SK-N-SH treated with all-trans-retinoic acid at 6 μM for 48 hours (cell line): ENCODE measurements around the gene ZNF646.

ENCODE experiments used
- ATAC-seq: fragments of 200-7000 bp; cut with Tn5 transposase; 3 replicates; pipeline ENCODE4 v1.9.1; 2020; ENCODE audit warnings: mild to moderate bottlenecking, moderate library complexity
- ARNTL ChIP-seq: fragments of 450-650 bp; formaldehyde crosslinking; IDR thresholded peaks from 2 replicates; pipeline ENCODE4 v1.5.0; 2020; ENCODE audit warnings: low read depth, mild to moderate bottlenecking, moderate library complexity, borderline replicate concordance
- BACH2 ChIP-seq: fragments of 250-450 bp; sonication (Bioruptor Pico); IDR thresholded peaks from 2 replicates; pipeline ENCODE4 v1.9.0; 2021; ENCODE audit warnings: mild to moderate bottlenecking, borderline replicate concordance
- CSDC2 ChIP-seq: fragments of 250-450 bp; sonication (Bioruptor Pico); IDR thresholded peaks from 2 replicates; pipeline ENCODE4 v1.5.0; 2020; ENCODE audit warnings: mild to moderate bottlenecking, moderate library complexity
- ESRRG ChIP-seq: fragments of 250-450 bp; sonication (Bioruptor Pico); IDR thresholded peaks from 2 replicates; pipeline ENCODE4 v1.6.1; 2021; ENCODE audit warnings: mild to moderate bottlenecking
- GLIS3 ChIP-seq: fragments of 250-450 bp; sonication (Bioruptor Pico); IDR thresholded peaks from 2 replicates; pipeline ENCODE4 v1.5.0; 2020; ENCODE audit warnings: mild to moderate bottlenecking, moderate library complexity
- ISL1 ChIP-seq: fragments of 250-450 bp; sonication (Bioruptor Pico); IDR thresholded peaks from 2 replicates; pipeline ENCODE4 v2.1.2; 2022; ENCODE audit warnings: mild to moderate bottlenecking, moderate library complexity
- OSR1 ChIP-seq: fragments of 250-450 bp; sonication (Bioruptor Pico); IDR thresholded peaks from 2 replicates; pipeline ENCODE4 v1.8.0; 2022; ENCODE audit warnings: moderate library complexity, mild to moderate bottlenecking, inconsistent platforms
- PPARA ChIP-seq: fragments of 250-450 bp; sonication (Bioruptor Pico); IDR thresholded peaks from 2 replicates; pipeline ENCODE4 v1.5.0; 2020; ENCODE audit warnings: mild to moderate bottlenecking, borderline replicate concordance
- RARB ChIP-seq: fragments of 250-450 bp; sonication (Bioruptor Pico); IDR thresholded peaks from 2 replicates; pipeline ENCODE4 v1.8.0; 2021; ENCODE audit warnings: mild to moderate bottlenecking, moderate library complexity
- SNAI2 ChIP-seq: fragments of 250-450 bp; sonication (Bioruptor Pico); IDR thresholded peaks from 2 replicates; pipeline ENCODE4 v1.5.0; 2020; ENCODE audit warnings: mild to moderate bottlenecking, moderate library complexity
- TCF4 ChIP-seq: fragments of 250-450 bp; sonication (Bioruptor Pico); IDR thresholded peaks from 2 replicates; pipeline ENCODE4 v1.8.0; 2021; ENCODE audit warnings: mild to moderate bottlenecking, moderate library complexity, borderline replicate concordance
- TOX ChIP-seq: fragments of 250-450 bp; sonication (Bioruptor Pico); IDR thresholded peaks from 2 replicates; pipeline ENCODE4 v1.8.0; 2021; ENCODE audit warnings: mild to moderate bottlenecking, moderate library complexity, borderline replicate concordance
- ZC3H10 ChIP-seq: fragments of 250-450 bp; sonication (Bioruptor Pico); IDR thresholded peaks from 2 replicates; pipeline ENCODE4 v1.5.1; 2021; ENCODE audit warnings: mild to moderate bottlenecking, moderate library complexity
- ZFP3 ChIP-seq: fragments of 250-450 bp; sonication (Bioruptor Pico); IDR thresholded peaks from 2 replicates; pipeline ENCODE4 v1.5.0; 2020; ENCODE audit warnings: mild to moderate bottlenecking, moderate library complexity
- ZFP30 ChIP-seq: fragments of 450-650 bp; formaldehyde crosslinking; IDR thresholded peaks from 2 replicates; pipeline ENCODE4 v1.5.0; 2022; ENCODE audit warnings: mild to moderate bottlenecking, moderate library complexity
- ZNF565 ChIP-seq: fragments of 450-650 bp; formaldehyde crosslinking; conservative IDR thresholded peaks from 2 replicates; pipeline ENCODE4 v1.5.0; 2020; ENCODE audit warnings: low read depth, mild to moderate bottlenecking, moderate library complexity
- ZNF70 ChIP-seq: fragments of 450-650 bp; formaldehyde crosslinking; IDR thresholded peaks from 2 replicates; pipeline ENCODE4 v1.5.0; 2020; ENCODE audit warnings: mild to moderate bottlenecking, moderate library complexity
- ZNF8 ChIP-seq: fragments of 450-650 bp; formaldehyde crosslinking; IDR thresholded peaks from 2 replicates; pipeline ENCODE4 v1.5.0; 2020; ENCODE audit warnings: mild to moderate bottlenecking, moderate library complexity
- TF ChIP-seq, protein P1 (sequence below): fragments of 250-450 bp; sonication (Bioruptor Pico); IDR thresholded peaks from 2 replicates; pipeline ENCODE4 v1.5.1; 2021; ENCODE audit warnings: mild to moderate bottlenecking, moderate library complexity
- TF ChIP-seq, protein P2 (sequence below): fragments of 250-450 bp; sonication (Bioruptor Pico); IDR thresholded peaks from 2 replicates; pipeline ENCODE4 v1.8.0; 2020; ENCODE audit warnings: mild to moderate bottlenecking, moderate library complexity, borderline replicate concordance
- TF ChIP-seq, protein P3 (sequence below): fragments of 250-450 bp; sonication (Bioruptor Pico); IDR thresholded peaks from 2 replicates; pipeline ENCODE4 v1.8.0; 2021; ENCODE audit warnings: low read depth, mild to moderate bottlenecking, moderate library complexity, borderline replicate concordance
- TF ChIP-seq, protein P4 (sequence below): fragments of 250-450 bp; sonication (Bioruptor Pico); IDR thresholded peaks from 2 replicates; pipeline ENCODE4 v1.5.0; 2020; ENCODE audit warnings: mild to moderate bottlenecking, moderate library complexity

The ZNF646 gene, protein sequence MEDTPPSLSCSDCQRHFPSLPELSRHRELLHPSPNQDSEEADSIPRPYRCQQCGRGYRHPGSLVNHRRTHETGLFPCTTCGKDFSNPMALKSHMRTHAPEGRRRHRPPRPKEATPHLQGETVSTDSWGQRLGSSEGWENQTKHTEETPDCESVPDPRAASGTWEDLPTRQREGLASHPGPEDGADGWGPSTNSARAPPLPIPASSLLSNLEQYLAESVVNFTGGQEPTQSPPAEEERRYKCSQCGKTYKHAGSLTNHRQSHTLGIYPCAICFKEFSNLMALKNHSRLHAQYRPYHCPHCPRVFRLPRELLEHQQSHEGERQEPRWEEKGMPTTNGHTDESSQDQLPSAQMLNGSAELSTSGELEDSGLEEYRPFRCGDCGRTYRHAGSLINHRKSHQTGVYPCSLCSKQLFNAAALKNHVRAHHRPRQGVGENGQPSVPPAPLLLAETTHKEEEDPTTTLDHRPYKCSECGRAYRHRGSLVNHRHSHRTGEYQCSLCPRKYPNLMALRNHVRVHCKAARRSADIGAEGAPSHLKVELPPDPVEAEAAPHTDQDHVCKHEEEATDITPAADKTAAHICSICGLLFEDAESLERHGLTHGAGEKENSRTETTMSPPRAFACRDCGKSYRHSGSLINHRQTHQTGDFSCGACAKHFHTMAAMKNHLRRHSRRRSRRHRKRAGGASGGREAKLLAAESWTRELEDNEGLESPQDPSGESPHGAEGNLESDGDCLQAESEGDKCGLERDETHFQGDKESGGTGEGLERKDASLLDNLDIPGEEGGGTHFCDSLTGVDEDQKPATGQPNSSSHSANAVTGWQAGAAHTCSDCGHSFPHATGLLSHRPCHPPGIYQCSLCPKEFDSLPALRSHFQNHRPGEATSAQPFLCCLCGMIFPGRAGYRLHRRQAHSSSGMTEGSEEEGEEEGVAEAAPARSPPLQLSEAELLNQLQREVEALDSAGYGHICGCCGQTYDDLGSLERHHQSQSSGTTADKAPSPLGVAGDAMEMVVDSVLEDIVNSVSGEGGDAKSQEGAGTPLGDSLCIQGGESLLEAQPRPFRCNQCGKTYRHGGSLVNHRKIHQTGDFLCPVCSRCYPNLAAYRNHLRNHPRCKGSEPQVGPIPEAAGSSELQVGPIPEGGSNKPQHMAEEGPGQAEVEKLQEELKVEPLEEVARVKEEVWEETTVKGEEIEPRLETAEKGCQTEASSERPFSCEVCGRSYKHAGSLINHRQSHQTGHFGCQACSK (N-terminal part only)

DNA sequence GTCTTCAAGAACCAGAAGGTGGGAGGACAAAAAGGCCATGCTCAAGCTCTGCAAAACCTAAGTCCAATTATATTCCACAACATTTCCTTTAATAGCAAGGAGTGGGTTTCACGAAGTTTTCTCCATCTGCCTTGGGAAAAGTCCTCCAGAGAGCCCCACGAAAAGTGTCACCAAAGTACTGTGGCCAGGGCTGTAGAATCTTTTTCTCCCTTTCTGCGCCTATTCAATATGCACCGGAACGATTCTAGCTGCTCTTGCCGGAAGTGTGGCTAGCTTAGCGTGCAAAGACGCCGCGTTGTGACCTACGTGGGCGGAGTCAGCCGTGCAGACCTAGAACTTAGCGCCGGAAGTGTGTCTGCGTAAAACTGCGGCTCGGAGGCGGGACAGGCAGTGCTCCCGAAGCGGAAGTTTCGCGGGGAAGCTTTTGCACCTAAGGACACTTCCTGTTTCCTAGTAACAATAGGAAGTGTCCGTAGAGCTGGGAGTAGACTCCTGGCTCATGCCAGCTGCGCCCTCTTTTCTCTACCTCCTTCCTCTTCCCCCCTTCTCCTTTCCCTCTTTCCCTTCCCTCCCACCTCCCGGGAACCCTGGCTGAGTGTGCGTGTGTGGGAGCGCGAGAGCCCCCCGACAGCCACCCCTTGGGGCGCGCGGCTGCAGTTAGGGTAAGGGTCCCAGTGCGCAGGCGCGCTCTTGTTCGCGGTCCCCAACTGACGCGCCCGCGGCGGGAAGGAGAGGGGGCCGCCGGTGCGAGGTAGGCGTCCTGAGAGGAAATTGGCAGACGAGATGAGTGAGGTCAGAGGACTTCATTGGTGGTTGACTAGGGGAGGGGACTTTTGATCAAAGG, at the start of gene ZNF646, which contains the start of gene ZNF668:
ZNF646 (plus strand) TSS at position 453 of the 844 bp plus-strand sequence. CDS start 1,903 bp downstream, outside the sequence.
ZNF668 (minus strand) TSS at position 271 of the 844 bp plus-strand sequence. CDS start 9,781 bp downstream, outside the sequence.
- peak; percentile 89 for ATAC-seq
- no peak for TF ChIP-seq ZNF8
- TF ChIP-seq, protein P1, sequence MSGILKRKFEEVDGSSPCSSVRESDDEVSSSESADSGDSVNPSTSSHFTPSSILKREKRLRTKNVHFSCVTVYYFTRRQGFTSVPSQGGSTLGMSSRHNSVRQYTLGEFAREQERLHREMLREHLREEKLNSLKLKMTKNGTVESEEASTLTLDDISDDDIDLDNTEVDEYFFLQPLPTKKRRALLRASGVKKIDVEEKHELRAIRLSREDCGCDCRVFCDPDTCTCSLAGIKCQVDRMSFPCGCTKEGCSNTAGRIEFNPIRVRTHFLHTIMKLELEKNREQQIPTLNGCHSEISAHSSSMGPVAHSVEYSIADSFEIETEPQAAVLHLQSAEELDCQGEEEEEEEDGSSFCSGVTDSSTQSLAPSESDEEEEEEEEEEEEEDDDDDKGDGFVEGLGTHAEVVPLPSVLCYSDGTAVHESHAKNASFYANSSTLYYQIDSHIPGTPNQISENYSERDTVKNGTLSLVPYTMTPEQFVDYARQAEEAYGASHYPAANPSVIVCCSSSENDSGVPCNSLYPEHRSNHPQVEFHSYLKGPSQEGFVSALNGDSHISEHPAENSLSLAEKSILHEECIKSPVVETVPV = no peak
- TF ChIP-seq GLIS3 (CRISPR knock-in tag) = no peak
- TF ChIP-seq CSDC2 (CRISPR knock-in tag) = no peak
- no peak for TF ChIP-seq ZFP3 (CRISPR knock-in tag)
- no peak for TF ChIP-seq ARNTL (CRISPR knock-in tag)
- no peak for TF ChIP-seq TCF4 (CRISPR knock-in tag)
- TF ChIP-seq, protein P2, sequence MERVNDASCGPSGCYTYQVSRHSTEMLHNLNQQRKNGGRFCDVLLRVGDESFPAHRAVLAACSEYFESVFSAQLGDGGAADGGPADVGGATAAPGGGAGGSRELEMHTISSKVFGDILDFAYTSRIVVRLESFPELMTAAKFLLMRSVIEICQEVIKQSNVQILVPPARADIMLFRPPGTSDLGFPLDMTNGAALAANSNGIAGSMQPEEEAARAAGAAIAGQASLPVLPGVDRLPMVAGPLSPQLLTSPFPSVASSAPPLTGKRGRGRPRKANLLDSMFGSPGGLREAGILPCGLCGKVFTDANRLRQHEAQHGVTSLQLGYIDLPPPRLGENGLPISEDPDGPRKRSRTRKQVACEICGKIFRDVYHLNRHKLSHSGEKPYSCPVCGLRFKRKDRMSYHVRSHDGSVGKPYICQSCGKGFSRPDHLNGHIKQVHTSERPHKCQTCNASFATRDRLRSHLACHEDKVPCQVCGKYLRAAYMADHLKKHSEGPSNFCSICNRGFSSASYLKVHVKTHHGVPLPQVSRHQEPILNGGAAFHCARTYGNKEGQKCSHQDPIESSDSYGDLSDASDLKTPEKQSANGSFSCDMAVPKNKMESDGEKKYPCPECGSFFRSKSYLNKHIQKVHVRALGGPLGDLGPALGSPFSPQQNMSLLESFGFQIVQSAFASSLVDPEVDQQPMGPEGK (CRISPR knock-in tag) = no peak
- TF ChIP-seq ESRRG = no peak
- no peak for TF ChIP-seq SNAI2
- no peak for TF ChIP-seq RARB (CRISPR knock-in tag)
- TF ChIP-seq OSR1 = no peak
- TF ChIP-seq, protein P3, sequence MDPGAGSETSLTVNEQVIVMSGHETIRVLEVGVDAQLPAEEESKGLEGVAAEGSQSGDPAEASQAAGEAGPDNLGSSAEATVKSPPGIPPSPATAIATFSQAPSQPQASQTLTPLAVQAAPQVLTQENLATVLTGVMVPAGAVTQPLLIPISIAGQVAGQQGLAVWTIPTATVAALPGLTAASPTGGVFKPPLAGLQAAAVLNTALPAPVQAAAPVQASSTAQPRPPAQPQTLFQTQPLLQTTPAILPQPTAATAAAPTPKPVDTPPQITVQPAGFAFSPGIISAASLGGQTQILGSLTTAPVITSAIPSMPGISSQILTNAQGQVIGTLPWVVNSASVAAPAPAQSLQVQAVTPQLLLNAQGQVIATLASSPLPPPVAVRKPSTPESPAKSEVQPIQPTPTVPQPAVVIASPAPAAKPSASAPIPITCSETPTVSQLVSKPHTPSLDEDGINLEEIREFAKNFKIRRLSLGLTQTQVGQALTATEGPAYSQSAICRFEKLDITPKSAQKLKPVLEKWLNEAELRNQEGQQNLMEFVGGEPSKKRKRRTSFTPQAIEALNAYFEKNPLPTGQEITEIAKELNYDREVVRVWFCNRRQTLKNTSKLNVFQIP = no peak
- TF ChIP-seq ISL1 (CRISPR knock-in tag) = no peak
- no peak for TF ChIP-seq ZFP30
- no peak for TF ChIP-seq TOX (CRISPR knock-in tag)
- TF ChIP-seq, protein P4, sequence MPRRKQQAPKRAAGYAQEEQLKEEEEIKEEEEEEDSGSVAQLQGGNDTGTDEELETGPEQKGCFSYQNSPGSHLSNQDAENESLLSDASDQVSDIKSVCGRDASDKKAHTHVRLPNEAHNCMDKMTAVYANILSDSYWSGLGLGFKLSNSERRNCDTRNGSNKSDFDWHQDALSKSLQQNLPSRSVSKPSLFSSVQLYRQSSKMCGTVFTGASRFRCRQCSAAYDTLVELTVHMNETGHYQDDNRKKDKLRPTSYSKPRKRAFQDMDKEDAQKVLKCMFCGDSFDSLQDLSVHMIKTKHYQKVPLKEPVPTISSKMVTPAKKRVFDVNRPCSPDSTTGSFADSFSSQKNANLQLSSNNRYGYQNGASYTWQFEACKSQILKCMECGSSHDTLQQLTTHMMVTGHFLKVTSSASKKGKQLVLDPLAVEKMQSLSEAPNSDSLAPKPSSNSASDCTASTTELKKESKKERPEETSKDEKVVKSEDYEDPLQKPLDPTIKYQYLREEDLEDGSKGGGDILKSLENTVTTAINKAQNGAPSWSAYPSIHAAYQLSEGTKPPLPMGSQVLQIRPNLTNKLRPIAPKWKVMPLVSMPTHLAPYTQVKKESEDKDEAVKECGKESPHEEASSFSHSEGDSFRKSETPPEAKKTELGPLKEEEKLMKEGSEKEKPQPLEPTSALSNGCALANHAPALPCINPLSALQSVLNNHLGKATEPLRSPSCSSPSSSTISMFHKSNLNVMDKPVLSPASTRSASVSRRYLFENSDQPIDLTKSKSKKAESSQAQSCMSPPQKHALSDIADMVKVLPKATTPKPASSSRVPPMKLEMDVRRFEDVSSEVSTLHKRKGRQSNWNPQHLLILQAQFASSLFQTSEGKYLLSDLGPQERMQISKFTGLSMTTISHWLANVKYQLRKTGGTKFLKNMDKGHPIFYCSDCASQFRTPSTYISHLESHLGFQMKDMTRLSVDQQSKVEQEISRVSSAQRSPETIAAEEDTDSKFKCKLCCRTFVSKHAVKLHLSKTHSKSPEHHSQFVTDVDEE (CRISPR knock-in tag) = no peak
- TF ChIP-seq PPARA (CRISPR knock-in tag) = no peak
- TF ChIP-seq ZNF70 (CRISPR knock-in tag) = no peak
- TF ChIP-seq, all 23 proteins: peak for 0

DNA sequence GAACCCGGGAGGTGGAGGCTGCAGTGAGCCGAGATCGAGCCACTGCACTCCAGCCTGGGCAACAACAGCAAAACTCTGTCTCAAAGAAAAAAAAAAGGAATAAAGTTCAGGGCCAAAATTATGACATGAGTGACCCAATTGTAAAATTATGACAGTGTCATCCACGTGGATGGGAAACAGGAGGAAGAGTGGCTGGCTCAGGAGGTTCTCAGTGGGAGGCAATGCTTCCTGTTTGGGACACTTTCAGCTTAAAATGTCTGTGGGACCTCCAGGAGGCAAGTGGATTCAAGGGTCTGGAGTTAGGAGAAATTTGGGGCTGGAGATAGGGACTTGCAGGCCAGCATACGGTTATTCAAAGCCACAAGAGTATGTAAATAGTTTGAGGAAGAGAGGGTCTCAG, 48.9 kb upstream of the ZNF646 start:
- no peak for ATAC-seq
- no peak for TF ChIP-seq ZC3H10 (CRISPR knock-in tag)
- no peak for TF ChIP-seq ARNTL (CRISPR knock-in tag)
- TF ChIP-seq, protein P2 (CRISPR knock-in tag) = no peak
- no peak for TF ChIP-seq BACH2 (CRISPR knock-in tag)
- no peak for TF ChIP-seq ZNF565 (CRISPR knock-in tag)
- no peak for TF ChIP-seq ZNF70 (CRISPR knock-in tag)
- TF ChIP-seq PPARA (CRISPR knock-in tag) = no peak
- TF ChIP-seq, protein P3 = no peak
- no peak for TF ChIP-seq ZFP30
- TF ChIP-seq, all 23 proteins: peak for 0
